ENCODE data around the gene SIAH2. TPM values are rescaled to one million over a fixed set of nuclear protein-coding genes. Genes with fewer than 3 reads are reported as not detected.
A peak's percentile ranks its signal among the peaks of the same experiment; 100 is the strongest.

Gene SIAH2
- total RNA-seq, 2 experiments from 2014 or later = 73.7 to 76.1 TPM

GRCh38 chr3:150720444-150720843, 42.5 kb downstream of the SIAH2 start:
- Mint-ChIP-seq H3K27me3 (no peaks in the 10 kb centered on the region), H3K27ac (no peak overlapping the region), H3K9me3 (no peaks in the 10 kb centered on the region), H3K4me3 (no peak overlapping the region), H3K36me3 (ENCODE audit: low read depth) (peaks cover 5% of the 10 kb centered on the region), H3K4me1 (ENCODE audit: low read depth) (peaks cover 5% of the 10 kb centered on the region)
- CTCF ChIA-PET = interaction anchor here (1.1 to 2.5 kb wide), 7 partner anchors 15 to 145 kb away, joined by 3 to 12 read pairs (median 4); partner anchors contain the start of genes ERICH6 and SIAH2
- Histone ChIP-seq H3K4me1 (ENCODE audit: insufficient read depth, low read length) (peaks cover 3% of the 10 kb centered on the region), H3K27ac (ENCODE audit: low read depth in 1 of 2, low read length in 2 of 2) (no peak overlapping the region), H3K9me3 (ENCODE audit: control insufficient read depth in 1 of 2, insufficient read depth in 1 of 2, low read length in 2 of 2) (peaks cover 0 to 5% of the 10 kb centered on the region in 2 experiments), H3K27me3 (ENCODE audit: control insufficient read depth in 1 of 2, insufficient read depth in 2 of 2, low read length in 2 of 2) (no peaks in the 10 kb centered on the region), H3K36me3 (ENCODE audit: insufficient read depth, low read length) (no peaks in the 10 kb centered on the region), H3K4me3 (ENCODE audit: low read length) (no peak overlapping the region)
- no peak for ATAC-seq (ENCODE audit: poor library complexity)
- no peak for DNase-seq
- intact Hi-C loops (cut with DNase I, micrococcal nuclease) = loop anchor here (2.0 to 10.0 kb wide), 10 partner anchors 40 to 562 kb away; partner anchors contain the start of genes MED12L (in 1 of the 2), P2RY14 (in 1 of the 2) and SIAH2 (in 1 of the 2)
- no peak for TF ChIP-seq CTCF (IDR thresholded peaks at IDR 0.05)
- POLR2A ChIA-PET = interaction anchor here (2.0 kb wide), 1 partner anchor 43 kb away, joined by 11 read pairs; the partner anchor contains the start of gene SIAH2

DNA sequence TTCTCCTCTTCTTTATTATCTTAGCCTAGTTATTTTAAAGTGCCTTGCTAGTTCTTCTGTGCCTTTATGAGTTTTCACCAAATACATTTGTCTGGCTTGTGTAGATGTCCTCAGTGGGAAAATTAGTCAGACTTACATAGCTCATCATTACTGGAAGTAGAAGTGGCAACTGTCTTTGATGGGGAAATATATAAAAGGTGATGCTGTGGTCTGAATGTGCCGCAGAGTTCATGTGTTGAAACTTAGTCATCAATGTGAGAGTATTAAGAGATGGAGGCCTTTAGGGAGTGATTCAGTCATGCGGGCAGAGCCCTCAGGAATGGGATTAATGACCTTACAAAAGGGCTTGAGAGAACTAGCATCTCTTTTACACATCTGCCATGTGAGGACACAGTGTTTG, 52.9 kb downstream of the SIAH2 start:
- Histone ChIP-seq H3K27me3 (ENCODE audit: control insufficient read depth in 1 of 2, insufficient read depth in 2 of 2, low read length in 2 of 2) (no peaks in the 10 kb centered on the region), H3K9me3 (ENCODE audit: control insufficient read depth in 1 of 2, insufficient read depth in 1 of 2, low read length in 2 of 2) (peaks cover 0 to 9% of the 10 kb centered on the region in 2 experiments), H3K4me3 (ENCODE audit: low read length) (no peak overlapping the region), H3K4me1 (ENCODE audit: insufficient read depth, low read length) (no peaks in the 10 kb centered on the region), H3K27ac (ENCODE audit: low read depth in 1 of 2, low read length in 2 of 2) (no peak overlapping the region), H3K36me3 (ENCODE audit: insufficient read depth, low read length) (peaks cover 18% of the 10 kb centered on the region)
- intact Hi-C loops (cut with DNase I, micrococcal nuclease) = no loop called here
- peaks cover 11% of the 10 kb centered on the region for H3K9me3 Mint-ChIP-seq
- ChIA-PET POLR2A (no interaction called here), CTCF (no interaction called here)
- DNase-seq (no peak), ATAC-seq (ENCODE audit: poor library complexity) (no peak)
- no peaks in the 10 kb centered on the region for H3K27me3 Mint-ChIP-seq
- H3K27ac Mint-ChIP-seq = no peak overlapping the region
- H3K36me3 Mint-ChIP-seq (ENCODE audit: low read depth) = peaks cover 64% of the 10 kb centered on the region
- peaks cover 8% of the 10 kb centered on the region for H3K4me1 Mint-ChIP-seq (ENCODE audit: low read depth)
- no peak overlapping the region for H3K4me3 Mint-ChIP-seq
- TF ChIP-seq CTCF (IDR thresholded peaks at IDR 0.05) = no peak

GRCh38 chr3:150703756-150704344, 59.1 kb downstream of the SIAH2 start, which contains the start of gene ERICH6:
Gene ERICH6, minus strand, starts transcription at chr3:150703920. Its CDS starts 22 bp downstream, at chr3:150703898.
- TF ChIP-seq CTCF (IDR thresholded peaks at IDR 0.05) = no peak
- peak within 1 kb of the TSS; percentile 99 for H3K27ac Mint-ChIP-seq
- peaks cover 29% of the 10 kb centered on the region for H3K36me3 Mint-ChIP-seq (ENCODE audit: low read depth)
- H3K9me3 Mint-ChIP-seq = peaks cover 2% of the 10 kb centered on the region
- peak; percentile 54 to 90 (median 69) for DNase-seq
- H3K4me3 Mint-ChIP-seq = peak within 1 kb of the TSS; percentile 99
- Histone ChIP-seq H3K4me3 (ENCODE audit: low read length) (peak within 1 kb of the TSS; percentile 90), H3K27me3 (ENCODE audit: control insufficient read depth in 1 of 2, insufficient read depth in 2 of 2, low read length in 2 of 2) (no peaks in the 10 kb centered on the region), H3K9me3 (ENCODE audit: control insufficient read depth in 1 of 2, insufficient read depth in 1 of 2, low read length in 2 of 2) (no peaks in the 10 kb centered on the region), H3K36me3 (ENCODE audit: insufficient read depth, low read length) (peaks cover 6% of the 10 kb centered on the region), H3K27ac (ENCODE audit: low read depth in 1 of 2, low read length in 2 of 2) (peak within 1 kb of the TSS; percentile 77 to 89), H3K4me1 (ENCODE audit: insufficient read depth, low read length) (peaks cover 17% of the 10 kb centered on the region)
- H3K27me3 Mint-ChIP-seq = no peaks in the 10 kb centered on the region
- peak; percentile 71 for ATAC-seq (ENCODE audit: poor library complexity)
- CTCF ChIA-PET = interaction anchor here (0.7 to 1.3 kb wide), 4 partner anchors 17 to 138 kb away, joined by 3 to 4 read pairs (median 3); no protein-coding TSS in a partner anchor
- H3K4me1 Mint-ChIP-seq (ENCODE audit: low read depth) = peaks cover 26% of the 10 kb centered on the region
- intact Hi-C loops (cut with DNase I, micrococcal nuclease) = loop anchor here (1.0 to 10.0 kb wide), 5 partner anchors 58 to 297 kb away; partner anchors contain the start of genes SELENOT (in 2 of the 2), EIF2A (in 1 of the 2), SERP1 (in 1 of the 2) and SIAH2 (in 1 of the 2)
- POLR2A ChIA-PET = interaction anchor here (0.5 to 3.2 kb wide), 13 partner anchors 8 to 1481 kb away, joined by 3 to 72 read pairs (median 3); partner anchors contain the start of genes EIF2A, SELENOT, SERP1 and SIAH2

Measured in CD4-positive, alpha-beta T cell (primary cell).